Esophagus squamous epithelium (tissue), 5 donors: ENCODE data around the gene ZNRF1. TPM values are rescaled to one million over a fixed set of nuclear protein-coding genes. Genes with fewer than 3 reads are reported as not detected.
"Not testable (repeated sequence)": the region's sequence is repeated elsewhere in the genome, so short reads cannot be mapped to it uniquely, and the experiment has no call there.

Source experiments
- DNase-seq: peaks from one replicate; lab custom pipeline; 2025; lab: John Stamatoyannopoulos, UW
- H3K27ac ChIP-seq, 4 donors: fragments of 200-600 bp; sonication (generic); one replicate each; pipeline ENCODE4 v1.5.1; 2016 to 2019; ENCODE audit warnings: mild to moderate bottlenecking in 1 of 4
- H3K27me3 ChIP-seq, 4 donors: fragments of 200-600 bp; sonication (generic); 1 replicate in 3 of 4; 2 replicates in 1 of 4; pipeline versions ENCODE4 v1.5.1 to v1.6.0; 2017 to 2021; ENCODE audit warnings: antibody characterized with exemption in 1 of 4
- H3K36me3 ChIP-seq, 3 donors: fragments of 200-600 bp; sonication (generic); one replicate each; pipeline ENCODE4 v1.5.1; 2016 to 2019
- H3K4me1 ChIP-seq, 3 donors: fragments of 200-600 bp; sonication (generic); one replicate each; pipeline ENCODE4 v1.5.1; 2017 to 2019
- H3K4me3 ChIP-seq, 4 donors: fragments of 200-600 bp; sonication (generic); 1 replicate in 3 of 4; 2 replicates in 1 of 4; pipeline ENCODE4 v1.5.1; 2016 to 2019; ENCODE audit warnings: mild to moderate bottlenecking in 2 of 4, moderate library complexity in 1 of 4
- H3K9me3 ChIP-seq, 3 donors: fragments of 200-600 bp; sonication (generic); one replicate each; pipeline ENCODE4 v1.5.1; 2016 to 2019
- CTCF ChIP-seq, 6 experiments: fragments of 450-650 bp in 4 of 6; fragments of 200-600 bp in 2 of 6; sonication (generic) in 2 of 6; IDR thresholded peaks; one replicate each; pipeline ENCODE4 v1.5.1; 2016 to 2019; ENCODE audit warnings: antibody characterized with exemption in 6 of 6, mild to moderate bottlenecking in 4 of 6, moderate library complexity in 4 of 6
- POLR2A ChIP-seq, 4 donors: fragments of 450-650 bp; IDR thresholded peaks; one replicate each; pipeline ENCODE4 v1.6.1; 2017; ENCODE audit warnings: antibody characterized with exemption in 4 of 4, mild to moderate bottlenecking in 4 of 4, moderate library complexity in 3 of 4
- WGBS, 2 donors: methylation state at CpG; one replicate each; pipeline ENCODE4 v1.1.5; 2018; 5-methylcytosine and 5-hydroxymethylcytosine counted together
- intact Hi-C: fragments of 100-400 bp; cut with DNase I; formaldehyde crosslinking; loops from one replicate; pipeline ENCODE4 v1.15.0; 2022
- total RNA-seq, 4 donors: library from RNA; depleted of rRNA; stranded (reverse); fragments of >200 nt; gene quantifications; one replicate each; pipeline ENCODE4 v1.1.0, GENCODE V29; 2016
- donor health status: DM: yes; HTN: yes; CAD: no.

The ZNRF1 gene
- total RNA-seq, 4 donors from 2014 or later, result 28.0 to 67.4 (median 33.5) TPM

- peak overlapping the region in 2 of 4 donors; percentile 91 to 95 for H3K27ac ChIP-seq
- WGBS, 2 donors, result 91 to 96% methylated on average over 2 of the region's 2 CpGs
- H3K4me1 ChIP-seq, result peaks cover 31 to 86% (median 51%) of the 10 kb centered on the region in 3 donors
- no peaks in the 10 kb centered on the region for H3K27me3 ChIP-seq
- H3K36me3 ChIP-seq, result no peaks in the 10 kb centered on the region
- H3K4me3 ChIP-seq, result no peak overlapping the region
- intact Hi-C loops, result no loop called here
- DNase-seq, result no peak
- no peak for TF ChIP-seq POLR2A (IDR thresholded peaks at IDR 0.05)
- TF ChIP-seq CTCF (IDR thresholded peaks at IDR 0.05), result no peak
- H3K9me3 ChIP-seq, result no peaks in the 10 kb centered on the region
Observed at GRCh38 chr16:75014318-75014717, 15.5 kb downstream of the ZNRF1 start.

- DNase-seq, intact Hi-C loops, H3K4me3 ChIP-seq, H3K27me3 ChIP-seq, H3K9me3 ChIP-seq: not testable (repeated sequence)
- Histone ChIP-seq H3K36me3 (peaks cover 0 to 12% (median 0%) of the 10 kb centered on the region in 3 donors), H3K4me1 (peaks cover 23 to 67% (median 36%) of the 10 kb centered on the region in 3 donors), H3K27ac (peak overlapping the region in 2 of 4 donors; percentile 6 to 61)
- 63 to 85% methylated on average over 11 to 12 of the region's 12 CpGs for WGBS, 2 donors
Observed at GRCh38 chr16:75016451-75017081, 17.7 kb downstream of the ZNRF1 start.

DNA sequence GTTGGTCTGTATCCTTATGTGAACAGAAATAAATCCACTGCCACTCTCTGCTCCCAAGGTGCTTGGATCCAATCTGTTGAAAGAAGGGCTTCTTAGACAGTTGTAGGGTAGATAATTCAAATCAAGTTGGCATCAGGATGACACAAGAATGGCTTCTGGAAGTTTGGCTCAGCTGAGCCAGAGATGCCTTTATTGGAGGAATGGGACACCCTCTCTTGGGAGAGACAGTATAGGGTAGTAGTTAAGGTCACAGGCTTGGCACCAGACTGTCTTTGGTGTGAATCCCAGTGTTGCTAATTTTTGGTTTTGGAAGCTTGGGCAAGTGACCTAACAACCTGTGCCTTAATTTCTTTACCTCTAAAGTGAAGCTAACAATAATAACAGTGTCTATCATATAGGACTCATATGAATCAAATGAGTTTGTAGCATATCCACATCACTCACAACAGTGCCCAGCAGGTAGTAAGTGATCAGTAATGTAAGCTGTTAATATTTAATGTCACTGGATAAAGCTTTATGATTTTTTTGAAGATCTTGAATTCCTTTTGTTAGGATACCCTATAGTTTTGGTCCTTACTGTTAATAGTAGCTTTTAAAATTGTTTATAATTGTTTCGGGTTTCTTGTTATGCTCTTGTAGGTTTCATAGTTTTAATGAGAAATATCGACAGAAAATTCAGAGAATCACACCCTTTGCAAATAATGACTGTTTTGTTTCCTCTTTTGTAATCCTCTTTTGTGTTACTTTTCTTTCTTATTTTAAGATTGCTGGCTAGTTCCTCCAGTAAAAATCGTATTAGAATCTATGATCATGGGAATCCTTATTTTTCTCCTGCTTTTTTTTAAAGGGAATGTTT lies 19.1 kb downstream of the ZNRF1 start:
- H3K4me3 ChIP-seq, result no peak overlapping the region
- H3K4me1 ChIP-seq, result peaks cover 14 to 54% (median 26%) of the 10 kb centered on the region in 3 donors
- peaks cover 0 to 8% (median 7%) of the 10 kb centered on the region in 3 donors for H3K9me3 ChIP-seq
- 22 to 28% methylated on average over 3 of the region's 3 CpGs for WGBS, 2 donors
- DNase-seq, result no peak
- intact Hi-C loops, result no loop called here
- no peak for TF ChIP-seq CTCF (IDR thresholded peaks at IDR 0.05)
- TF ChIP-seq POLR2A (IDR thresholded peaks at IDR 0.05), result no peak
- no peaks in the 10 kb centered on the region for H3K27me3 ChIP-seq
- peaks cover 0 to 12% (median 0%) of the 10 kb centered on the region in 3 donors for H3K36me3 ChIP-seq
- H3K27ac ChIP-seq, result peak overlapping the region; percentile 19 to 61 (median 46)

DNA sequence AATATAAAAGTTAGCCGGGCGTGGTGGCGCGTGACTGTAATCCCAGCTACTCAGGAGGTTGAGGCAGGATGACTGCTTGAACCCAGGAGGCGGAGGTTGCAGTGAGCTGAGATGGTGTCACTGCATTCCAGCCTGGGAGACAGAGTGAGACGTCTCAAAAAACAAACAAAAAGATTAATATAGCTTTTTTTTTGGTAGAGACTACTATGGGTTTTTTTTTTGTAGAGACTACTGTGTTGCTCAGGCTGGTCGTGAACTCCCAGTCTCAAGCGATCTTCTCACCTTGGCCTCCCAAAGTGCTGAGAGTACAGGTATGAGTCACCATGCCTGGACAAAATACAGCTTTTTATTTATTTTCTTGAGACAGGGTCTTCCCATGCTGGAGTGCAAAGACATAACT lies 20.2 kb downstream of the ZNRF1 start:
- peaks cover 0 to 8% (median 7%) of the 10 kb centered on the region in 3 donors for H3K9me3 ChIP-seq
- 66 to 75% methylated on average over 8 of the region's 8 CpGs for WGBS, 2 donors
- peaks cover 0 to 12% (median 0%) of the 10 kb centered on the region in 3 donors for H3K36me3 ChIP-seq
- DNase-seq, result no peak
- H3K4me3 ChIP-seq, result no peak overlapping the region
- peaks cover 8 to 44% (median 15%) of the 10 kb centered on the region in 3 donors for H3K4me1 ChIP-seq
- peak overlapping the region in 3 of 4 donors; percentile 16 to 61 (median 48) for H3K27ac ChIP-seq
- intact Hi-C loops, result no loop called here
- no peaks in the 10 kb centered on the region for H3K27me3 ChIP-seq
- TF ChIP-seq CTCF (IDR thresholded peaks at IDR 0.05) (no peak), POLR2A (IDR thresholded peaks at IDR 0.05) (no peak)

- no peaks in the 10 kb centered on the region for H3K27me3 ChIP-seq
- peaks cover 0 to 8% (median 7%) of the 10 kb centered on the region in 3 donors for H3K9me3 ChIP-seq
- peaks cover 0 to 12% (median 0%) of the 10 kb centered on the region in 3 donors for H3K36me3 ChIP-seq
- TF ChIP-seq POLR2A (IDR thresholded peaks at IDR 0.05) (no peak), CTCF (IDR thresholded peaks at IDR 0.05) (no peak)
- intact Hi-C loops, result no loop called here
- H3K27ac ChIP-seq, result peak overlapping the region in 1 of 4 donors; percentile 61
- WGBS, 2 donors, result 91 to 97% methylated on average over 7 of the region's 7 CpGs
- no peak overlapping the region for H3K4me3 ChIP-seq
- no peak for DNase-seq
- peaks cover 8 to 44% (median 15%) of the 10 kb centered on the region in 3 donors for H3K4me1 ChIP-seq
Observed at GRCh38 chr16:75019586-75019985, 20.8 kb downstream of the ZNRF1 start.
